HG02884 (cell line): ENCODE measurements around the gene TGM6.
"Not testable (repeated sequence)": the region's sequence is repeated elsewhere in the genome, so short reads cannot be mapped to it uniquely, and the experiment has no call there.

Experiments used
- ATAC-seq: cut with Tn5 transposase; IDR thresholded peaks from one replicate; pipeline ENCODE4 v1.9.1; 2021; ENCODE audit warnings: mild to moderate bottlenecking, moderate library complexity; ENCODE audit not compliant: unreplicated experiment

TGM6 gene

GRCh38 chr20:2397595-2398145 is 17.0 kb downstream of the TGM6 start:
- no peak for ATAC-seq

- ATAC-seq: no peak
These were observed 17.7 kb downstream of the TGM6 start for GRCh38 chr20:2398449-2398848.

- no peak for ATAC-seq
These were observed 18.7 kb downstream of the TGM6 start for GRCh38 chr20:2399390-2399789.

- ATAC-seq: no peak
These were observed 19.6 kb downstream of the TGM6 start for GRCh38 chr20:2400290-2400689.

- ATAC-seq: no peak
These were observed 20.8 kb downstream of the TGM6 start for GRCh38 chr20:2401527-2401926.

- no peak for ATAC-seq
These were observed 21.7 kb downstream of the TGM6 start for GRCh38 chr20:2402271-2402980.

GRCh38 chr20:2403291-2404052 is 22.8 kb downstream of the TGM6 start:
- ATAC-seq: no peak

GRCh38 chr20:2405693-2406065 is 25.0 kb downstream of the TGM6 start:
- ATAC-seq: no peak

- ATAC-seq: not testable (repeated sequence)
These were observed 26.7 kb downstream of the TGM6 start for GRCh38 chr20:2407355-2407754.

GRCh38 chr20:2408111-2408510 is 27.4 kb downstream of the TGM6 start:
- no peak for ATAC-seq

GRCh38 chr20:2416541-2417212 is 36.0 kb downstream of the TGM6 start:
- no peak for ATAC-seq

- ATAC-seq: no peak
These were observed 36.5 kb downstream of the TGM6 start for GRCh38 chr20:2417213-2417541.

GRCh38 chr20:2418388-2418787 is 37.7 kb downstream of the TGM6 start:
- no peak for ATAC-seq

GRCh38 chr20:2420510-2420909 is 39.8 kb downstream of the TGM6 start:
- ATAC-seq: no peak

- no peak for ATAC-seq
These were observed 40.5 kb downstream of the TGM6 start for GRCh38 chr20:2421247-2421646.

- ATAC-seq: no peak
These were observed 48.4 kb downstream of the TGM6 start for GRCh38 chr20:2429051-2429450.

GRCh38 chr20:2430538-2430937 is 49.8 kb downstream of the TGM6 start:
- ATAC-seq: no peak

- ATAC-seq: no peak
These were observed 50.5 kb downstream of the TGM6 start for GRCh38 chr20:2431185-2431584.

- ATAC-seq: no peak
These were observed 66.1 kb downstream of the TGM6 start for GRCh38 chr20:2446845-2447244.

GRCh38 chr20:2449386-2449785 is 68.7 kb downstream of the TGM6 start:
- no peak for ATAC-seq

- no peak for ATAC-seq
These were observed 70.7 kb downstream of the TGM6 start for GRCh38 chr20:2451422-2451821.
